ENCODE results near the gene TRIM50.
A peak's percentile ranks its signal among the peaks of the same experiment; 100 is the strongest.
"Not testable (repeated sequence)": the region's sequence is repeated elsewhere in the genome, so short reads cannot be mapped to it uniquely, and the experiment has no call there.

Gene TRIM50

GRCh38 chr7:73349763-73350162, 21.9 kb upstream of the TRIM50 start:
- no peak for DNase-seq

- no peak for DNase-seq
Measured at GRCh38 chr7:73345951-73346350, 18.1 kb upstream of the TRIM50 start.

GRCh38 chr7:73345538-73345937, 17.7 kb upstream of the TRIM50 start:
- no peak for DNase-seq

GRCh38 chr7:73343671-73344380, 15.9 kb upstream of the TRIM50 start:
- DNase-seq, result no peak

DNA sequence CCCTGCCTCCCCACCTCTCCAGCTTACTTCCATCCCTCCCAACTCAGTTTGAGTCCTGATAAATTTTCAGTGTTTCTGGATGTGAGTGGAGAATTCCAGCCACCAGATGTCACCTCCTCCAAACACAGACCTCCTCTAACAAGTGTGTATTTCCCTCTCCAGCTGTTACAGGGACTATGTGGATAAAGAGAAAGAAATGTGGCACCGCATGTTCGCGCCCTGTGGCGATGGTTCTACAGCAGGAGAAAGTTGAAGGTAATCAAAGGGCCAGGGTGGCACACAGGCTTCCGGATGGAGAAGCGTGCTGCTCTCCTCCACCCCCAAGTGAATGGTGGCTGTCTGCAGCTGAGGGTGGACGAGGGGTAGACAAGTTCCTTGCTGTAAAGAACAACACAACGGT, 14.8 kb upstream of the TRIM50 start:
- peak; percentile 71 for DNase-seq

DNA sequence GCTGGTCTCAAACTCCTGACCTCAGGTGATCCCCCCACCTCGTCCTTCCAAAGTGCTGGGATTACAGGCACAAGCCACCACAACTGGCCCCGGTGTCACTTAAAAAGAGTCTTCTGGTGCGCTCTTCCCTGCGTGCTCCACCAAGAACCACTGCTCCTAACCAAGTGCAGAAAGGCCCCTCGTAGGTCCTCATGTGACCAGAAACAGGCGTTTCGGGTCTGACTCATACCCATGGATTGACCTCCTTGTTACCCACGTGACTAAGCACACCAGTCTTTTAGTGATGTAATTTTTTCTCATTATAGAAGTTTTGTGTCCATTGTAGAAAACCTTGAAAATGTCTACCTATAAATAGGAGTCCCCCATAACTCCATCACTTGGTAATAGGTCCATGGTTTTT, 14.0 kb upstream of the TRIM50 start:
- no peak for DNase-seq

GRCh38 chr7:73340514-73340913, 12.6 kb upstream of the TRIM50 start:
- DNase-seq, result no peak

DNA sequence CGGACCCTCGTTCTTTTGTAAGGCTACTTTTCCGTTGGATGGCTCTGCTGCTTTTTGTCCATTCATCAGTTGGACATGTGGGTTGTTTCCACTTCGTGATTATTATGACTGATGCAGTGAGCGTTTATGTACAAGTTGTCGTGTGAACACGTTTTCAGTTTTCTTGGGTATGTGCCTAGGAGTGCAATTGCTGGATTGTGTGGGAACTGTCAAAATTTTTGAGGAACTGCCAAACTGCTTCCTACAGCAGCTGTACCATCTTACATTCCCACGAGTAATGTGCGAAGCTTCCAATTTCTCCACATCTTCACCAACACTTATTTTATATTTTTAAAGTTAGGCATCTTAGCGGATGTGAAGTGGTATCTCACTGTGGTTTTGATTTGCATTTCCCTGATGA, 10.4 kb upstream of the TRIM50 start:
- DNase-seq, result no peak

GRCh38 chr7:73332447-73332846, 4.6 kb upstream of the TRIM50 start:
- no peak for DNase-seq

GRCh38 chr7:73330772-73331171, 2.9 kb upstream of the TRIM50 start:
- DNase-seq, result no peak

- no peak for DNase-seq
Measured at GRCh38 chr7:73329861-73330581, 2.1 kb upstream of the TRIM50 start.

- DNase-seq, result no peak
Measured at GRCh38 chr7:73328696-73329095, 814 bp upstream of the TRIM50 start.

GRCh38 chr7:73327449-73327848, 433 bp downstream of the TRIM50 start:
- not testable (repeated sequence) for DNase-seq

DNA sequence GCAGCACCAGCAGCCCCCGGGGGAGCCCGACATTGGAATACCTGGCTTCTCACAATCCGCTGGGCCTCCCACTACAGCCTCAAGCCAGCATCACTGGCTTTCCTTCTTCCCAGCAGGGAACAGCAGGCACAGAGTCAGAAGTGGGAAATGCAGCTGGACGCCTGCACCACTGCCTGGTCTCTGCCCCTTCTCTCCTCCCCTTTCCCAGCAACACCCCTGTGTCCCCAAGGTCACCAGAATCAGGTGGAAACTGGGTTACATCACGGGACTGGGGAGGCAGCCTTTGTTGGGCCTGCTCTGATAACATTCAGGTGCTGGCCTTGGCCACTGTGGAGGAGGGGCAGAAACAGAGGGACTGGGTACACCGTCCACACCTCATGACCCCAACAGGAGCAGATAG, 2.5 kb downstream of the TRIM50 start:
- not testable (repeated sequence) for DNase-seq

DNA sequence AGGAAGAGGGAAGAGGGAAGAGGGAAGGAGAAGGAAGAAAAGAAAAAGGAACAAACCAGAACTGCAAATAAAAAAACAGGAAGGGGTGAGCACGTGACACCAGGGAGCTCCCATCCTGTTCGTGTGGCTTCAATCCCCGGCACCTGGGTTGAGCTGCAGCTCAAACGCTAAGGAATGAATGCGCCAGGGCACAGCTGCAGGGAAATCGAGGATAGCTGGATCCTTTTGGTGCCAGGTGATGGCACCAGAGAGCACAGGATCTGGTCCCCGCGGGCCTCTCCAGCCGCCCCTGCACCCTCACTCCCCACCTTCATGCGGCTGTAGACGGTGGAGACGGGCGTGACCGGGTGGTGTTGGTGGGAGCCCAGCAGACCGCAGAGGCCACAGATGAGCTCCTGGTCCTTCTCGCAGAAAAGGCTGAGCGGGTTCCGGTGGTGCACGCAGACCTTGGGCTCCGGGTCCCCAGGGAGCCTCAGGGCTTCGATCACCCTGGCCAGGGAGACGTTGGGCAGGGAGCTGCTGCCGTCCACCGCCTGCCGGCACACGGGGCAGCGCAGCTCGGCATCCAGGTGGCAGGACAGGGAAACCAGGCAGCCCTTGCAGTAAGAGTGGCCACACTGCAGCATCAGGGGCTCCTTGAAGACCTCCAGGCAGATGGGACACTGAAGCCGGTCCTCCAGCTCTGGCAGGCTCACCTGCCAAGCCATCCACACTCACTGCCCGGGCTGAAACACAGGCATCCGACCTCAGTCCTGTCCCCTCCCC, 3.6 kb downstream of the TRIM50 start:
- DNase-seq, result not testable (repeated sequence)

GRCh38 chr7:73323434-73324080, 4.3 kb downstream of the TRIM50 start:
- DNase-seq, result not testable (repeated sequence)

DNA sequence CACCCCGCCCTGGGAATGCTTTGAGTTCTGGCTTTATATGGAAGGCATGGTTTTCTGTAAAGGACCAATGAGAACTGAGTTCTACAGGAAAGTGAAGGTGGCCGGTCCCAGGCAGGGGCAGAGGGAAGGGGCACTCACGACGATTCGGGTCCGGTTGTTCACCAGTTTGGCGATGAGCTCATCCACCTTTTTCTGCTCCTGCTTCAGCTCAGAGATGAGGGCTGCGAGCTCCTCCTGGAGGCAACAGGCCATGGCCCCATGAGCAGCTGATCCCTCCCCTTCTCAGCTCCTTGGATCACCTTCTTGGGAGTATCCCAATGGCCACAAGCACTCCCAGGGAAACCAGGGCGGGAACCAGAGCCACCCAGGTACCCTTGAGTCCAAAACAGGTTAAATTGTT, 7.9 kb downstream of the TRIM50 start:
- DNase-seq, result not testable (repeated sequence)

DNA sequence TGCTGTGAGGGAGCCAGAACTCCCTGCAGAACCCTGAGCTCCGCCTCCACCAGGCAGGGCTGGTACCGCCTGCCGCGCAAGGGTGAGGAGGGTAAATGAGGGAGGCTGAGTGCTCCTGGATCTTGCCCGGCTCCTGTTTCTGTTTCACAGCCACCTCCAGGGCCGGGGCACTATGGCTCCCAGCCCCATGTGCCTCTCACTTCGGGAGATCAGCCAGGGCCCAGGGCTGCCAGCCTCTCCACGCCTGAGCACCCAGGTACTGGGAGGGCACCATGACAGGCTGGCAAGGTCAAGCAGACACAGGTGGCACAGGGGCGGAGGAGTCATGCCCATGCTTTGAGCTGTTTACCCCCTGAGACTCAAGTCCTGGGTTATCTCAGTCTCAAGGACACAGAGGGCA, 8.3 kb downstream of the TRIM50 start:
- not testable (repeated sequence) for DNase-seq

DNA sequence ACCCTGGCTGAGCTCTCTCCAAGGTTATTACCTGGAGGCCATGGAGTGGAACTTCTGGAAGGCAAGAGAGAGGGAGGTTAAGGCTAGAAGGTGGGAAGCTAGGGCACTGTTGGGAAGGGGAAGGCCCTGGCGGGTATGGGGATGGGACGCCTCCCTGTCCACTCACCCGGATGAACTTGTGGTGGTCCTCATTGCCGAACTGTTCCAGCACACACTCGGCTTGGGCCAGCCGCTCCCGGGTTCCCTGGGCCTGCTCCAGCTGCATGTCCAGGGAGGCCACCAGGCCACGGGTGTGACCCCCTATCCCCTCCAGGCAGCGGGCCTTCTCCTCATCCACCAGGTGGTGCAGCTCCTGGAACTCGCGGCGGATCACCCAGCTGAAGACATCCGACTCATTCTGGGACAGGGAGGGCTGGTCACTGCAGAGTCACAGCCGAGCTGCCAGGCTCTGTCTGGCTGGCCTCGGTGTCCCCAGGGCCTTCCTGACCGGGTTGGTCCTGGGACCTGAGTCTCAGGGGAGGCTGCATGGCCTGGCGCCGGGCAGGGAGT, 9.2 kb downstream of the TRIM50 start:
- not testable (repeated sequence) for DNase-seq

DNA sequence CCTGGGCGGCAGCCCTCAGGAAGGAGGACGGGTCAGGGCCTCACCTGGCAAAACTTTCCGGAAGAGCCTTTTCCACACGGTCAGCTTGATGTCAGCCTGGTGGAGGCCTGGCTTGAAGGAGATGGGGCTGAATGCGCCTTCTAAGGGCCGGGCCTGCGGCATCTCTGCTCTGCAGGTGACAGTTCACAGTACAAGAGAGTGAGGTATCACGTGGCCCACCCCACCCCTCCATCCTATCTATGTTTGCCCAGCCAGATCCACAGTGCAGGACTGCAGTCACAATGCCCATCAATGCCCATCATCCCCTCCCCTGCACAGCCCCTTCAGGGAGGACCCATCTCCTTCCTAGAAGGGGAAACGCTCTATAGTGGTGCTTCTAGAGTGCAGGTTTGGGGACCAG, 11.4 kb downstream of the TRIM50 start:
- no peak for DNase-seq

DNA sequence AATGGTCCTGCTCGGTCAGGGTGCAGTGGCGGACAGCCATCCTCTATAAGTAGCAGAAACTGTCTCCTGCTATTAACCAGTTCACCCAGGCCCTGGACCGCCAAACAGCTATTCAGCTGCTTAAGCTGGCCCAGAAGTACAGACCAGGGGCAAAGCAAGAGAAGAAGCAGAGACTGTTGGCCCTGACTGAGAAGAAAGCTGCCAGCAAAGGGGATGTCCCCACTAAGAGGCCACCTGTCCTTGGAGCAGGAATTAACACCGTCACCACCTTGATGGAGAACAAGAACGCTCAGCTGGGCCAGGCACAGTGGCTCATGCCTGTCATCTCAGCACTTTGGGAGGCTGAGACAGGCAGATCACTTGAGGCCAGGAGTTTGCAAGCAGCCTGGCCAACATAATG, 13.6 kb downstream of the TRIM50 start:
- no peak for DNase-seq

DNA sequence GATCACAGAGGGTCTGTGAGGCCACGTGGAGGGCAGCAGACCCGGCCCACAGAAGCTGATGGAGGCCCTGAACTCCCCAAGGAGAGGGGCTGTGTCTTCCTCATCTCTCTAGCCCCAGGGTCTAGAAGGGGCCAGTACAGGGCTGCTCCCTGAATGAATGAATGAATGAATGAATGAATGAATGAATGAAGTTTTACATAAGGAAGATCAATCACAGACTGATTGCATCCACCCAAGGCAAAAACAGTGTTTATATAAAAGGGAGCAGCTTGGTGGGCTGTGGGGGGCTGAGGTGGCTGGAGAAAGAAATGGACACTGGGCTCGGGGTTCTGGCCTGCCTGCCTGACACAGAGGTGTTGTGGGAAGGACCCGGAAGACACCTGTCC, 14.4 kb downstream of the TRIM50 start:
- no peak for DNase-seq
